Urothelium cell line (cell line): ENCODE results near the gene CNOT6.

Experiments
- DNase-seq: peaks from one replicate; pipeline ENCODE4 v3.0.0; 2011; ENCODE audit warnings: low spot score, mixed read lengths
- FAIRE-seq: peaks from 2 replicates; lab custom pipeline; 2011; peaks lifted over from hg19 to GRCh38; lab: Jason Lieb, UNC

Gene CNOT6

GRCh38 chr5:180558232-180558631 is 64.1 kb downstream of the CNOT6 start:
- FAIRE-seq (no peak), DNase-seq (no peak)

GRCh38 chr5:180563994-180564393 is 69.8 kb downstream of the CNOT6 start:
- FAIRE-seq (no peak), DNase-seq (no peak)

- no peak for DNase-seq
- FAIRE-seq, result no peak
These were observed 74.7 kb downstream of the CNOT6 start for GRCh38 chr5:180568914-180569313.

DNA sequence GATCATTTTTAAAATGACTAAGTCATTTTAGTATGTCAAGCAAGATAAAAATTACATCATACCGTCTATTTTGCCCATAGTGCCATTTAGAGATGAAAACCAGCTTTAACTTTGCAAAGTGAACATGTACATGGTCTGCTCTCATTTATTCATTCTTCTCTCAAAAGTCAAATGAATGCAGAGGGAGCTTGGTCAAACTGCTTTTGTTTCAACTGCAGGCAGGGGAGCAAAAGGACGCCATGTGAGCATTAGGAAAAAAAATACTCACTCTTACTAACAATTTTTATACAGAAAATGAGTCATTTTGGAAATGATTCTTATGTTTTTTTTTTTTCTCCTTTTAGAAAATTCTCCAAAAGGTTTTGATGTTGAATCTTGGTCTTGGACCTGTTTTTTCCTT is 81.4 kb downstream of the CNOT6 start:
- DNase-seq, result no peak
- FAIRE-seq, result no peak

- DNase-seq, result no peak
- FAIRE-seq, result no peak
These were observed 86.5 kb downstream of the CNOT6 start for GRCh38 chr5:180580681-180581080.

- FAIRE-seq (no peak), DNase-seq (no peak)
These were observed 89.6 kb downstream of the CNOT6 start for GRCh38 chr5:180583738-180584137.

- FAIRE-seq, result no peak
- no peak for DNase-seq
These were observed 92.0 kb downstream of the CNOT6 start for GRCh38 chr5:180586204-180586603.

DNA sequence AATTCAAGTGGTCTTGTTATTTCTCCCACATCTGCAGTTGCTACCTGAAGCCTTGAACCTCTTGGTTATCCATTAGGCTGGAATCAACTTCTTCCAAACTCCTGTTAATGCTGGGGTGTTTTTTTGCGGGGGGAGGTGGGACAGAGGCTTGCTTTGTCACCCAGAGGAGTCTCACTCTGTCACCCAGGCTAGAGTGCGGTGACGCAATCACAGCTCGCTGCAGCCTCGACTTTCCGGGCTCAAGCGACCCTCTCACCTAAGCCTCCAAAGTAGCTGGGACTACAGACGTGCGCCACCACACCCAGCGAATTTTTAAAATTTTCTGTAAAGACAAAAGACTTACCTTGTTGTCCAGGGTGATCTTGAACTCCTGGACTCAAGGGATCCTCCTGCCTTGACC is 92.7 kb downstream of the CNOT6 start:
- no peak for DNase-seq
- FAIRE-seq, result no peak

DNA sequence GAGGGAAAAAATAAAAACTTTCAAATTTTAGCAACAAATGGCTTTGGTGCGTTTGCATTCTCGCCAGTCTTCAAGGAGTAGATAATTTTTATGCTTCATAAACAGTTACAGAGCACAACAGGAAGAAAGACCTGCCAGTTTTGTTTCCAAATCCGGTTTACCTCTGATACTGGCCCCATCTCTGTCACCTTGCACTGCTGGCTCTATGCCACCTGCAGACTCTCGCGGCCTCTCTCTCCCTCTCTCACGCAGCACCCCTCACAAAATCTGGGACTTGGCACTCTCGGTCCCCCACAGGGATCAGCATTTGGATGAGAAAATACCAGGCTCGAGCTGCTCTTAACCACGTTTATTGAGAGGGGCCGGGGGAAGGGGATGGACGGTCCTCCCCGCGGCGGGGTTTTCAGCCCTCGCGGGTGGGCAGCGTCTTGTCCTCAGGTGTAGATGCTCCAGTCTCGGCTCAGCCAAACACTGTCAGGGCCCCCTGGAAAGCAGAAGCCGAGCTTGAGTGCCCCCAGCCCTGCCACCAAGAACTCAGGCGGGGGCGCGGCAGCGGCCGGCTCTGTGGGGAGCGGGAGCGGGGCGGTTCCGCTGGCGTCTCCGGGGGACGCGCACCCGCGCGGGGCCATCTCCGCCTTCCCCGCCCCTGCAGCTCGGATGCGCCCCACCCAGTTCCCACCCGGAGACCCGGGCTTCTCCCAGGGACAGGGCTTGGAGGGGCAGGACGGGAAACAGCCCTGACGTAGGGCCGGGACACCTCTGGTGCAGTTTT is 95.8 kb downstream of the CNOT6 start:
- FAIRE-seq, result no peak

GRCh38 chr5:180590543-180591310 is 96.5 kb downstream of the CNOT6 start:
- DNase-seq, result no peak
- FAIRE-seq, result no peak

More for the DNA sequence above, 95.8 kb downstream of the CNOT6 start:
- DNase-seq, result no peak

DNA sequence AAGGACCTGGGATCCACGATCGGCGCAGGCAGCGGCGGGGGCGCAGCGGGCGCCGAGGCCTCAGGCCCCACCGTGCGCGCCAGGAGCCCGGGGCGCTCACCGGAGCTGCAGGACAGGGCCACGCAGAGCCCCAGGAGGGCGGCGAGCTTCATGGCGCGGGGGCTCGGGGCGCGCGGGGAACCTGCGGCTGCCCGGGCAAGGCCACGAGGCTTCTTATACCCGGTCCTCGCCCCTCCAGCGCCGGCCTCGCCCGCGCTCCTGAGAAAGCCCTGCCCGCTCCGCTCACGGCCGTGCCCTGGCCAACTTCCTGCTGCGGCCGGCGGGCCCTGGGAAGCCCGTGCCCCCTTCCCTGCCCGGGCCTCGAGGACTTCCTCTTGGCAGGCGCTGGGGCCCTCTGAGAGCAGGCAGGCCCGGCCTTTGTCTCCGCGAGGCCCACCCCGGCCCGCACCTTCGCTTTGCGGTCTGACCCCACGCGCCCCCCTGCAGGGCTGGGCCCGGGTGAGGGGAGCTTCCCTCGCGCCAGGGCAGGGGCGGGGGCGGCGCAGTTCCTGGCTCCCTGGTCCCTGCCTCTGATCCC is 97.2 kb downstream of the CNOT6 start, which contains the start of gene SCGB3A1:
Gene SCGB3A1, minus strand, starts transcription at position 189 of the 577 bp plus-strand sequence. Its CDS starts 37 bp downstream, at position 152.
- DNase-seq (no peak), FAIRE-seq (no peak)

GRCh38 chr5:180592176-180592575 is 98.0 kb downstream of the CNOT6 start:
- no peak for DNase-seq
- no peak for FAIRE-seq

DNA sequence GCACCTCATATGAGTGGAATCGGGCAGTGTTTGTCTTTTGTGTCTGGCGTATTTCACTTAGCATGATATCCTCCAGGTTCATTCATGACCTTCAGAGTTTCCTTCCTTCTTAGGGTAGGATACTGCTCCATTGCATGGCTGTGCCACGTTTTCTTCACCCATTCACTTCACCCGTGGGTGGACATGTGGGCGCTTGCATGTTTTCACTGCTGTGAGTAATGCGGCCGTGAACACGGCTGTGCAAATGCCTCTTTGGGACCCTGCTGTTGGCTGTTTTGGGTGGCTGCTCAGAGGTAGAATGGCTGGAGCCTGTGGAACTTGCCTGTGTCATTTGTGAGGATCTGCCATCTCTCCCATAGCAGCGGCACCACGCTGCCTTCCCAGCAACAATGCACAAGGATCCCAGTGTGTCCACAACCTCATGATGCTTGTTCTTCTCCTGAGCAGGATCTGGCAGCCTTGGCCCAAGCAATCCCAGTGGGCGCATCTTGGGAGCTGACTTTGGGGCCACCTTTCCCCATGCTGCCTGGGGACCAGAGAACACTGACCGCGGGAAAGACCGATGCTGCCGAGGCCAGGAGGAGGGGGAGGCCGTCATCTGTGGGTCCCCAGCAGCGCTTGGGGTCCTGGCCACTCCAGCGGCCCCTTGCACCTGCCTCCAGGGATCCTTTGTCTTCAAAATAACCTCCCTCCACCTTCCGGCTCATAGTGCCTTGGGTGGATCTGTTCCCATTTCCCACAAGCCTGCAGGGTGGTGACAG is 99.4 kb downstream of the CNOT6 start:
- FAIRE-seq (no peak), DNase-seq (no peak)

DNA sequence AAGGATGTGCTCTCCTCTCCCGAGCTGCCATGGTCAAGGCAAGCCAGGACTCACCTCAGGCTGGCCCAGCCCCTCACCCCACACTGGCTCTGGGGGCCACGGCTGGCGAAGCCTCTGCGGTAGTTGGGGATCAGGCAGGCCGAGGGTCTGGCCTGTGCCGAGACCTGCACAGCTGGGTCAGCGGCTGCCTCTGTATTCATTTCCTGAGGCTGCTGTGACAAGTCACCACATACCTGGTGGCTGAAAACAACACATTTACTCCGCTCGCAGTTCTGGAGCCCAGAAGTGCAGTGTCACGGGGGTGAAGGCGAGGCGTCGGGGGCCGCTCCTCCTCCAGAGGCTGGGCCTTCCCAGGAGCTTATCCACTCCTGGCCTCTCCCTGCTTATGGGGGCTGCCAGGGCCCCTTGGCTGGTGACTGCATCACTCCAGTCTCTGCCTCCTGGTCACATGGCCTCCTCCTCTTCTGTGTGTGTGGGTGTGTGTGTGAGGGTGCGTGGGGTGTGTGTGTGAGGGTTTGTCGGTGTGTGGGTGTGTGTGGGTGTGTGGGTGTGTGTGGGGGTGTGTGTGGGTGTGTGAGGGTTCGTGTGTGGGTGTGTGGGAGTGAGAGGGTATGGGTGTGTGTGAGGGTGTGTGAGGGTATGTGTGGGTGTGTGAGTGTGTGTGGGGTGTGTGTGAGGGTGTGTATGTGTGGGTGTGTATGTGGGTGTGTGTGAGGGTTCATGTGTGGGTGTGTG is 100.3 kb downstream of the CNOT6 start:
- peak; percentile 42 for FAIRE-seq
- DNase-seq, result no peak

DNA sequence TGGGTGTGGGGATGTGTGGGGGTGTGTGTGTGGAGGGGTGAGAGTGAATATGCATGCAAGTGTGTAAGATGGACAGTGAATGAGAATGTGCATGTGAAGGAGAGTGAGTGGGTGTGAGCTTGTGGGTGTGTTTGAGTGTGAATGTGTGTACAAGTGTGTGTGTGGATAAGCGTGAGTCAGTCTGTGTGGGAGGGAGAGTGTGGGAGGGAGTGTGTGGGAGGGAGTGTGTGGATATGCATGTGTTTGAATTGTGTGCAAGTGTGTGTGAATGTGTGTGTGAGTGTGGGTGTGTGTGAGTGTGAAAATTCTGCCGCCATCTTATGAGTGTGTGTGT is 100.8 kb downstream of the CNOT6 start:
- DNase-seq, result no peak
- no peak for FAIRE-seq

DNA sequence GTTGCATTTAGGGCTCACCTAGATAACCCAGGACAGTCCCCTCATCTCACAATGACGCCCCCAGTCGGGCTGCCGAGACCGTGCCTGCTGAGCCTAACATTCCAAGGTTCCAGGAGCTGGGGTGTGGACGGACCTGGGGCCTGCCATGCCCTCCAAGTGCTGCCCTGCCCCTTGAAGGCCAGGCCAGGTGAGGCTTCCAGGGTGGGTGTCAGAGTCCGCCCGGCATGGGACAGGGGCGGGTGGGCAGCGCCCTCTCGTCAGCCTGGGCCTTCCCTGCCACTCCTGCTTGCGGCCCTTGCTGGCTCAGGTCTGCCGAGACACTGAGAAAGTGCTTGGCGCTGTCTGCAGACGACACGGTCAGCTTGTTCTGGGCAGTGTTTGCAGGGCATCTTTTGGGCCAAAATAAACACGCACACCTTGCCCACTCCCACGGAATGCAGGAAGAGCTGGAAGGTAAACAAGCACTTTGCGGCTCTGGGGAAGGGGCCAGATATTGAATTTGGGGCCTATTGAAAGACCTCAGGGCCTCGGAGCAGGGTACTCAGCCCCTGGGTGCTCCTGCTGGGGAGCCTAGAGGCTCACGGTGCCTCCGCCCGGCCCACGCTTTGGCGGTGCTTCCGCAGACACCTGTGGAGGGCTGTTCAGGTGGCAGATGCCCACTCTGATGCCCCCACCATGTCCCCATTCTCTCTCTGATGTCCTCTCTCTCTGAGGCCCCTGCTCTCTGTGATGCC is 101.4 kb downstream of the CNOT6 start:
- no peak for FAIRE-seq

DNA sequence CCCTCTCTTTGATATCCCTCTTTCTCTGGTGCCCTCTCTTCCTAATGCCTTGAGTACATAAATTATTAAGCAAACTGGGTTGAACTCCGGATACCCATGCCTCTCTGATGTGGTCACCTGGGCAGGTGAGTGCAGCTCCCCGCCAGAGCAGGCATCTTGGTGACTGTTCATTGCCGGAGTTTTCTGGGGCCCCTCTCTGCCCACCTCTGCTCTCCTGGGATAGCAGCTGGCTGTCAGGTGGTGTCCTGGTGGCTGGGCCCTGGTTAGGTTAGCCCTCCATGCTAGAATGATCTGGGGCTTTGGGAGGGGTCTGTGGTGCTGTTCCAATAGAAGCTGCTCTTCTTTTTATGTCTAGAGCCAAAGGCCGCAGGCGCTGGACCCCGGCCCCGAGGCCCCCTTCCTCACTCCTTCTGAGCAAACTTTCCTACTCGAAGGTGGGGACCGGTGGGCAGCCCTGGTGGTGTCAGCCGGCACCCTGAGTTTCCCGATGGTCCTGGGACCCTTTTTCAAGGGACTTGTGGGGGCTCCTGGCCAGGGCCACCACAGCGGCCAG is 102.0 kb downstream of the CNOT6 start:
- no peak for FAIRE-seq
- DNase-seq, result no peak

More for the DNA sequence above, 101.4 kb downstream of the CNOT6 start:
- no peak for DNase-seq

GRCh38 chr5:180596668-180597231 is 102.6 kb downstream of the CNOT6 start:
- no peak for FAIRE-seq
- no peak for DNase-seq

GRCh38 chr5:180598316-180598701 is 104.1 kb downstream of the CNOT6 start:
- no peak for DNase-seq
- FAIRE-seq, result no peak
